Hypothalamus (tissue), 51 donors: Measurements from ENCODE around the gene MYO1A.
"Not testable (repeated sequence)": the region's sequence is repeated elsewhere in the genome, so short reads cannot be mapped to it uniquely, and the experiment has no call there.

Experiments used
- DNase-seq, 51 donors: peaks; one replicate each; lab custom pipeline; 2025; lab: John Stamatoyannopoulos, UW

Gene MYO1A

DNA sequence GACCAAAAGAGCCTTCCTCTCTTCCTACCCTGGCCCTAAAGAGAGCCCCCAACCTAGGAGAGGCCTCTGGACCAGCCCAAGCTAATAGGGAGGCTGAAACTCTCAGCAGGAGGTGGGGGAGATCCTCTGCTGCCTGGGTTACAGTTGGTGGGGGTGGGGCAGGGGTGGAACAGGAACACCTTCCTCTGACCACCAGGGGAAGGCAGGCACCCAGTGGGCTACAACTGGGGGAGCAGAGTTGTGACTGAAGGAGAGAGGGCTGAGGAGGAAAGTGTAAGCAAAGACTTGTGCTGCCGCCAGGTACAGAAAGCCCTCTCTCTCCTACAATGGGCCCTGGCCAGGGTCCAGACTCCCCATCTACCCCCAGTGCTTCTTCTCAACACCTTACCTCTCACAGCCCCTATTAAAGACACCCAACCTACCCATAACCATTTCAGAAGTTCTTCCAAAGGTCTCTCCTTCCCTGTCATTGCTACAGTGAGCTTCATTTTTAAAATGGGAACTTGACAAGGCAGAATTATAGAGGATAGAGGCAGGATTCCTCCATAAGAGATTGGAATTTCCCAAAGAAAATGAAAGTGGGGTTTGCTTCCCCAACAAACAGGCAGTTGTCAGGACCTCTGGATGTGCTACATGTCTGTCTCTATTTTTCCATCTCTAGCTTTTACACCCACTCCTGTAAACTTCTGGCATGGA, 1.4 kb downstream of the MYO1A start:
- DNase-seq = no peak

DNA sequence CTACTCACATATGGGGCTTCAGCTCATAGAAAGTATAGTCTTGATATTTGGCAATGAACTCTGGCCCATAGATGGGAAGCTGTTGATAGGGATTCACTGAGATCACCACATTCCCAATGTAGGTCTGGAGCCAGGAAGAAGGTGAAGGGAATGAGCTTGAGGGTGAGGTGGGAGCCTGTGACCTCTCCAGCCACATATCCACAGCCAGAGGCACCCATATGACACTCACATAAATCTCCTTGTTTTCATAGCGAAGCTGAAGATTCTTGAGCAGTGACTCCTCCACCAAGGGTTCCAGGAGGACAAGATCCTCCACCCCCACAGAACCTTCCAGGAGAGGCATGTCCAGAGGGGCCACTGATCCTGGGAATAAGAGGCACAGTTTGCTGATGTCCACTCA, 1.9 kb downstream of the MYO1A start:
- DNase-seq = no peak

DNA sequence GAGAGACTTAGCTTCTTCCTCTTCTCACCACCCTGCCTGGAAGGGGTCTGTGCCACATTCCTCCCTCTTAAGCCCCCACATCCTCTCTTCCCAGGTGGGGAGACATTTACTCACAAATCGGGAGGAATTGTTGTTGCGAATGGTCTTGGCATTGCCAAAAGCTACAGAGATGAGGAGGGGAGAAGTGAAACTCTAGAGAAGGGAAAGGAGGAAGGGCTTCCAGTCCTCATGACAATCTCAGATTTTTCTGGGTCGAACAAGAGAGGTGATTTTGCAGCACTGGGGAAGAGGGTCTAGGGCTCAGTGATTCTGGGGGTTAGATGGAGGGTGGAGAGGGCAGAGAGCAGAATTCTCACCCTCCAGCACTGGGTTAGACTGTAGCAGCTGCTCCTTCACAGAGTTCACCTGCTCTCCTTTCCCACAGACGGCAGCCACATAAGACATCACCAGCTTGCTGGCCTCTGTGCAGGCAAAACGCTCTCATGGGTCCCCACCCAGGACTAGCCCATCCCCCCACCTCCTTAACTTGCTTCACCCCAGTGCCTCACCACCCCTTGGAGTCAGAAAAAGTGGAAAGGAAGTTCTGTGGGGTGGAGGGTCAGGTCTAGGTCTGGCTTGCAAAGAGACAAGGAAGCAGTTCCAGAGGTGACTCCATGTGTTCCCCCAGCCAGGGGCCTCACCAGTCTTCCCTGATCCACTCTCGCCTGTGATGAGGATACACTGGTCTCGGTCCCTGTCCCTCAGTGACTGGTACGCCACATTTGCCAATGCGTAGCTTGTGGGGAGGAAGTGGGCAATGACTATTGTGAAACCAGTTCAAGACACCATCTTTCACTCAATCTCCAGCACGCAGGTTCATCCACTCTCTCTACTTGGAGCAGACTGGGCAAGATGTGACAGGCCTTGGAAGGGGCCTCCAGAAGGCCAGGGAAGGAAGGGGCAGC, 2.7 kb downstream of the MYO1A start:
- DNase-seq = no peak

DNA sequence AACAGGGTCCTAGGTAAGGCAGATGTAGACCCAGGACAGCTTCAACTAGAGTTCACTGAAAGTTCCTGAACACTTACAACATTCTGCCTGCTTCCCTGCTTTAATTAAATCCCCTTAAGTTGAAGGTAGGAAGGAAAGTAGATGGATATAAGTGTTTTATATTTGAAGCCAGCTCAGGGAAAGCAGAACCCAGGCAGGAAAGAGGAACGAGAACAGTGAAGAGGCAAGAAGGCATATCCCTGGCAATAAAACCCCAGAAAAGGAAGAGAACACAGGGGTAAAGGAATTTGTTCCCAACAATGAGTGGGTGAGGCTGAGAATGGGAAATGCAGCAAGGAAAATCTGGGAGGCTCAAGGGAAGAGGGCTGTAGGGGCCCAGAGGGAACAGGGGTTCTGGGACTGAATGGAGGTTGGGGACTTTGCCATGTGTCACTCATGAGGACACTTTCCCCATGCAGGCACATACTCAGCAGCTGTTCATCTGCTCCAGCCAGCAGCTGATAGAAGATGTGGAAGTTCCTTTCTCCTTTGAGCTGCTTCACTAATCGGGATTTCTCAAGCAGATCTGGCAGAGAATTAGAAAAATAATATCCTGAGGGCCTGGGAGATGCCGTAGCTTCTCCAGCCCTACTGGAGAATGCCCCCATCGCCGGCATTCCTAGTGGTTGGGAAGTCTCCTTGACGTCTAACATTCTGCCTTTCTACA, 3.7 kb downstream of the MYO1A start:
- DNase-seq = no peak

- DNase-seq = no peak
Observed at GRCh38 chr12:57044889-57045288, 5.0 kb downstream of the MYO1A start.

GRCh38 chr12:57044468-57044867, 5.5 kb downstream of the MYO1A start:
- DNase-seq = no peak

- DNase-seq = no peak
Observed at GRCh38 chr12:57042695-57043094, 7.2 kb downstream of the MYO1A start.

GRCh38 chr12:57040750-57041149, 9.2 kb downstream of the MYO1A start:
- DNase-seq = no peak

GRCh38 chr12:57040211-57040610, 9.7 kb downstream of the MYO1A start:
- no peak for DNase-seq

DNA sequence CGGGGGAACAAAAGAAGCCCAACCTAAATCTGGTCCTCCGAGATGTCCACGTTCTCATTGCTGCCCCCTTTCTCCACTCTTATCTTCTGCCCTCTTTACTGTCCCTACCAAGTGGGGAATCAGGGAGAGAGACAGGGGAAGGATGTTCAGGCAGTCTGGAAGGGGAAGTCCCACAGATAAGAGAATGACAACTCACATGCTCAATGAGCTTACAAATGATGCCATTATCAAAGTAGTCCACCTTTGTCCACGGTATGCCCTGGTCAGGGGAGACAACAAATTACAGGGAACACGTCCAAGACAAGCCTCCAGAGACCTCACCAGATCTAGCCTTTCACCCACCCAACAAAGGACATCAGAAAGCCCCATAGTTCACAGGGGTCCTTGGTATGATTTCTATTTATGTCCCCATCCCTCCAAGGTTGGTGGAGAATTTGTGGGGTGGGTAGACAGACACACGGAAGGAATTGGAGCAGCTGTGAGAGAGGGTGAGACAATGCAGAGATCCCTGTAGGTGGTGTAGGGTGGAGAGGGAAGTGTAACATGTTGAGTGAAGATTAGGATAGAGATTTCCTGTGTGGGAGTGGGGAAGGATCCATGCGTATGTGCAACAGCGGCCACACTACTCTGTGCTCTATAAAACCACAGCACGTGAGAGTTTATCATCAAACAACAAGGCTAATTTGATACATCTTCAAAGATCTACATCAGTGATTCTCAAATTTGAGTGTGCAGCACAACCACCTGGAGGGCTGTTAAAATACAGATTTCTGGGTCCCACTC, 10.7 kb downstream of the MYO1A start:
- no peak for DNase-seq

- no peak for DNase-seq
Observed at GRCh38 chr12:57037264-57037663, 12.7 kb downstream of the MYO1A start.

- no peak for DNase-seq
Observed at GRCh38 chr12:57033431-57033830, 16.5 kb downstream of the MYO1A start.

DNA sequence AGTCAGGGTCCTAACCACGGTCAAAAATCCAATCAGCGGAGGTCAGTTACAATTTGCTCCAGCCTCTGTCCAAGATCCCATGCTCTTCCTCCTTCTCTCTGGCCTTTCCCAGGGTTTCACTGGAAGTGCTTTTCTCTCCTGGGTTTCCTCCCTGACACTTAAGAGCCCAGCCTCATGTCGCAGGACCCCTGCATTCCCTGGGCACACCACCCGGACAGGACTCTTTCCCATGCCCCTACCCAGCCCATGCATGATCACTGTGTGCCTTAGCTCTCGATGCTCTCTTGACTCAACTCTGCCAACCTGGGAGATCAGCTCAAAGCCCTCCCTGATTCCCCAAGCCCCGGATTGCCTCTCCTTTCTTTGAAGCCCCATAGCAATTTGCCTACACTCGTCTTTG, 18.1 kb downstream of the MYO1A start:
- no peak for DNase-seq

DNA sequence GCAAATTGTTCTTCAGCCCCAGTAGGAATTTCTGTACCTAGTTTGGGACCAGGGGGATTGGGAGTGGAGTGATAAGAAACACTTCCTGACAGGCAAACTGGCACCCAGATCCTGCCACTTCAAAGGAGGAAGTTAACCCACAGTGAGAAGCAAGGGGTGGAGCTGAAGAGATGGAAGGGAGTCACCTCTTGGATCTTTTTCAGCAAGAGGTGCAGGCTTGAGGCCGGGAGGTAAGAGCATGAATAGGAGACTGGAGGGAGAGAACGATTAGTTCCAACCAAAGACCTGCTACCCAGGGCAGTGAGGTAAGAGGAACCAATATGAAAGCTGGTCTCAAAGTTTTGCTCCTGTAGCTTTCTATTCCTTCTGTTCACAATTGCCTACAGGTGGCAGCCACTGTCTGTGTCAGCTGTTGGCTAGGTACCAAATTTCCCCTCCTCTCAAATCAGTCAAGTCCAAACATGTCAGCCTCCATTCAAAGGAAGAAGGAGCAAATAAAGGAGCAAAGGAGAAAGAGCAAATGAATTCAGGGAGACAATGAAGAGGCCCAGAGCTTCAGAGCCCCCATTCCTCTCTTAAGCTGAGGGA, 18.7 kb downstream of the MYO1A start:
- no peak for DNase-seq

- no peak for DNase-seq
Observed at GRCh38 chr12:57029457-57029856, 20.5 kb downstream of the MYO1A start.

GRCh38 chr12:57027805-57028153, 22.1 kb downstream of the MYO1A start:
- DNase-seq = no peak

DNA sequence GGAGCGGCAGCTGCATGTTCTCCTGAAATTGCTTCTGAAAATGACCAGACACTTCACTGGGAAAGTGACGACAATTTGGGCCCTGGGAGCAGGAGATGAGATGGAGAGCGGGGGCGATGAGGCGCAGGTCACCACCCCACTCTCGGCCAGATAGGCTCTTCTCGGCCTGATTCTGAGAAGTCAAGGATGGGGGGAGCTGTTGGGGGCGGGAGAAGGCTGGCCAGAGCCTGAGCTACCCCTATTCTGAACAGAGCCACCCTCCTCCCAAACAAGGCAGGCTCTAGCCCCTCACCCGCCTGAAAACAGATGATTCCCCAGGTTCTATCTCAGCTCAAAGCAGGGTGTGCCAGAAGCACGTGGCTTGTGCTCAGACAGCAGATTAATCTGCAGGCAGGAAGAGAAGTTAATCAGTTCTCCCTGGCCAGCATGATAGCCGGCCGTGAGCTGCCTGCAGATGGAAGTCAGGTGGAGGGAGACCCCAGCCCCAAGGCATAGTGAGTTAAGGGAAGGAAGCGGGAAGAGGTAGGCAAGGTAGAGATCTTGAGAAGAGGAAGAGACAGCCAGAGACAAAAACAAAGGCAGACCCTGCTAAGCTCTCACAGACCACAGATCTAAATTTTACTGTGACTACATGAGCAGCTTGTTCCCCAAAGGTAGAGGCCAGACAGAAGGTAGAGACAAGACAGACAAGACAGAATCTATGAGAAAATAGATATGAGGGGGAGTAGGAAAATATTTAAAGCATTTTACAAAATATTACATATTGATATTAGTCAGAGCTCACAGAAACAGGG, 22.7 kb downstream of the MYO1A start:
- no peak for DNase-seq

- DNase-seq = no peak
Observed at GRCh38 chr12:57025196-57025595, 24.7 kb downstream of the MYO1A start.

DNA sequence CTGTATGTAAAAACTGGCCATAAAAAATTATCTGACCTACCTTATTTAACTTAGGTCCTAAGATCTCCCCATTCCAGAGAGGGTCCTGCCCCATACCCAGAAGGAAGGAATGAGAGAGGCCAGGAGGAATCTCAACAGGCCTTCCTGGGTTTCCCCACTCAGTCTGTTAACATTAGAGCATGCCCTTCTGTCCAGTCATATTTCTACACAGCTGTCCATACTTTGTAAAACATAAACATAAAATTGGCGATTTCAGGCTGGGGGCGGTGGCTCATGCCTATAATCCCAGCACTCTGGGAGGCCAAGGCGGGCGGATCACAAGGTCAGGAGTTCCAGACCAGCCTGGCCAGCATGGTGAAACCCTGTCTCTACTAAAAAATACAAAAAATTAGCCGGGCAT, 27.6 kb downstream of the MYO1A start:
- not testable (repeated sequence) for DNase-seq
